ENCODE data around the gene UACA.

GRCh38 chr15:70650567-70651302, 112.6 kb downstream of the UACA start:
- TF ChIP-seq EZH2 (IDR thresholded peaks at IDR 0.05; ENCODE audit: borderline replicate concordance, low read depth, low read length, severe bottlenecking) (no peak), CTCF (IDR thresholded peaks at IDR 0.05; ENCODE audit: extremely low read depth in 1 of 2, insufficient read depth in 1 of 2, low read depth in 1 of 2, low read length in 2 of 2) (no peak), MYC (IDR thresholded peaks at IDR 0.05; ENCODE audit: low read depth, low read length) (no peak), POLR2A (IDR thresholded peaks at IDR 0.05; ENCODE audit: low read depth, low read length) (no peak), GATA2 (IDR thresholded peaks at IDR 0.05; ENCODE audit: insufficient read depth, insufficient read length, low read depth, low read length) (no peak), FOS (IDR thresholded peaks at IDR 0.05; ENCODE audit: borderline replicate concordance, insufficient read depth, low read length) (no peak), MAX (IDR thresholded peaks at IDR 0.05; ENCODE audit: insufficient read depth, insufficient read length) (no peak), POLR2AphosphoS5 (IDR thresholded peaks at IDR 0.05; ENCODE audit: insufficient read depth, low read depth, low read length) (peak; percentile 59), JUN (IDR thresholded peaks at IDR 0.05; ENCODE audit: borderline replicate concordance, insufficient read depth, insufficient read length, low read depth) (peak; percentile 54)
